WERI-Rb-1 (cell line): ENCODE measurements around the gene KIFBP.
"Not testable (repeated sequence)": the region's sequence is repeated elsewhere in the genome, so short reads cannot be mapped to it uniquely, and the experiment has no call there.

Experiments
- DNase-seq: peaks from one replicate; pipeline ENCODE4 v3.0.0-alpha.2; 2020
- H3K27ac ChIP-seq: fragments of 250-450 bp; sonication (Bioruptor Pico); 2 replicates; pipeline ENCODE4 v1.5.1; 2020; ENCODE audit warnings: mild to moderate bottlenecking, moderate library complexity
- H3K27me3 ChIP-seq: fragments of 250-450 bp; sonication (Bioruptor Pico); 2 replicates; pipeline ENCODE4 v1.5.1; 2021; ENCODE audit warnings: mild to moderate bottlenecking, low read depth, moderate library complexity; ENCODE audit not compliant: insufficient read depth, severe bottlenecking
- H3K36me3 ChIP-seq: fragments of 250-450 bp; sonication (Bioruptor Pico); 2 replicates; pipeline ENCODE4 v1.5.1; 2020; ENCODE audit warnings: mild to moderate bottlenecking, moderate library complexity
- H3K4me3 ChIP-seq: 2 replicates; pipeline ENCODE4 v1.5.1; 2011; ENCODE audit warnings: low read depth, mild to moderate bottlenecking, control low read depth, low read length
- H3K9me3 ChIP-seq: fragments of 250-450 bp; sonication (Bioruptor Pico); 2 replicates; pipeline ENCODE4 v1.5.1; 2021; ENCODE audit warnings: mild to moderate bottlenecking, moderate library complexity; ENCODE audit not compliant: severe bottlenecking
- CTCF ChIP-seq: IDR thresholded peaks from 2 replicates; pipeline ENCODE4 v1.5.1; 2011; ENCODE audit warnings: low read depth, mild to moderate bottlenecking, control low read depth, inconsistent platforms, low read length

The KIFBP gene

GRCh38 chr10:69025370-69025896 is 36.8 kb downstream of the KIFBP start:
- no peaks in the 10 kb centered on the region for H3K36me3 ChIP-seq
- H3K4me3 ChIP-seq: no peak overlapping the region
- no peak for TF ChIP-seq CTCF
- H3K27ac ChIP-seq: no peak overlapping the region
- H3K9me3 ChIP-seq: peaks cover 5% of the 10 kb centered on the region
- H3K27me3 ChIP-seq: no peaks in the 10 kb centered on the region
- peak; percentile 52 for DNase-seq

GRCh38 chr10:69033256-69033655 is 44.7 kb downstream of the KIFBP start:
- H3K36me3 ChIP-seq: no peaks in the 10 kb centered on the region
- no peaks in the 10 kb centered on the region for H3K27me3 ChIP-seq
- H3K4me3 ChIP-seq: no peak overlapping the region
- no peak for DNase-seq
- peaks cover 8% of the 10 kb centered on the region for H3K9me3 ChIP-seq
- no peak overlapping the region for H3K27ac ChIP-seq
- TF ChIP-seq CTCF: no peak

DNA sequence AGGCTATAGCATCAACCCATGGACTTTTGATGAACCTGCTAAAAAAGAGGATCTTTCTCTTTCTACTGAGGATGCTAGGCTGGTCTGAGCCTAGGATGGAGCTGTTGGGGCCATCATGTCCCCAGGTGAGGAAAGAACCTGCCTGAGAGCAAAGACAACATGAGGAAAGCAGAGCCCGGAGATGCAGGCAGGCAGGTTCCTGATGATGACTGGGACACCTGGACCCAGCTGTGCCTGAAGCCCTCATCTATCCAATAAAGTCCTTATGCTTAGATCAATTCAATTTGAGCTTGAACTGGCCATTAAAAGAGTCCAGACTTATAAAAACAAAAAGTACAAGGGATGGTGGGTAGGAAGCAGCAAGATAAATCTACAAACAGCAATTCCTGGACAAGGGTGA is 48.9 kb downstream of the KIFBP start:
- Histone ChIP-seq H3K36me3 (no peaks in the 10 kb centered on the region), H3K27ac (no peak overlapping the region), H3K9me3 (no peaks in the 10 kb centered on the region), H3K27me3 (no peaks in the 10 kb centered on the region), H3K4me3 (no peak overlapping the region)
- DNase-seq: no peak
- no peak for TF ChIP-seq CTCF

DNA sequence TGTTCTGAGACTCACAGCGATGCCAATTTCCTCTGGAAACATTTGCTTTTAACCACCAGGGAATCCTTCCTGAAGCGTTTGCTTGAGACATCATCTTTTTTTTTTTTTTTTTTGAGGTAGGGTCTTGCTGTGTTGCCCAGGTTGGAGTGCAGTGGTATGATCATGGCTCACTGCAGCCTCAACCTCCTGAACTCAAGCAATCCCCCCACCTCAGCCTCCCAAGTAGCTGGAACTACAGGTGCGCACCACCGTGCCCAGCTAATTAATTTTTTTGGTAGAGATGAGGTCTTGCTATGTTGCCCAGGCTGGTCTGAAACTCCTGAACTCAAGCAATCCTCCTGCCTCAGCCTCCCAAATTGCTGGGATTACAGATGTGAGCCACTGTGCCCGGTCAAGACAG is 52.3 kb downstream of the KIFBP start:
- not testable (repeated sequence) for H3K27me3 ChIP-seq, H3K36me3 ChIP-seq, H3K27ac ChIP-seq, H3K9me3 ChIP-seq, H3K4me3 ChIP-seq, DNase-seq

DNA sequence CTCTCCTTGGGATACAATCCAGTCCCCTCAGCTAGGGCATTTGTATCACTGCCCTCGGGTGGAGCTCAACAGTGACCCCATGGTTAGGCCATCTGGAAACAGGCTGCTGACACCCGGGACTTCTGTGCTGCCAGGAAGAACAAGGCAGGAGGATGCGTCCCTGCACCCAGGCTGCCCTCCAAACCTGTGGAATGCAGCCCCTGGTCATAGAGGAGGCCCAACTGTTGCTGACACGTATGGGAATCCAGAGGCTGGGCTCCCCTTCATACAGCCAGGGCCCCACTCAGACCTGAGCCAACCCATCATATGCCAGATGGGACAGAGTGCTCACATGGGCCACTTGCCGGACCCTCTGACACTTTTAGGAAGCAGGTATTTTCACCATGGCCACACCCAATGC is 53.8 kb downstream of the KIFBP start:
- Histone ChIP-seq H3K4me3 (no peak overlapping the region), H3K9me3 (no peaks in the 10 kb centered on the region), H3K27ac (no peak overlapping the region), H3K36me3 (no peaks in the 10 kb centered on the region), H3K27me3 (no peaks in the 10 kb centered on the region)
- no peak for TF ChIP-seq CTCF
- DNase-seq: no peak

GRCh38 chr10:69042838-69043237 is 54.2 kb downstream of the KIFBP start:
- no peak for DNase-seq
- Histone ChIP-seq H3K9me3 (no peaks in the 10 kb centered on the region), H3K27me3 (no peaks in the 10 kb centered on the region), H3K36me3 (no peaks in the 10 kb centered on the region), H3K27ac (no peak overlapping the region), H3K4me3 (no peak overlapping the region)
- TF ChIP-seq CTCF: no peak
